Mesodermal cell (in vitro differentiated cells): ENCODE results near the gene MEN1. TPM values are rescaled to one million over a fixed set of nuclear protein-coding genes. Genes with fewer than 3 reads are reported as not detected.
A peak's percentile ranks its signal among the peaks of the same experiment; 100 is the strongest.

ENCODE experiments used
- H3K27ac ChIP-seq: 2 replicates; pipeline ENCODE4 v1.7.0; 2013; ENCODE audit warnings: mild to moderate bottlenecking, low read depth, low read length, moderate library complexity; ENCODE audit not compliant: severe bottlenecking
- H3K36me3 ChIP-seq: 2 replicates; pipeline ENCODE4 v1.7.1; 2013; ENCODE audit warnings: mild to moderate bottlenecking, low read length, moderate library complexity; ENCODE audit not compliant: control insufficient read depth, insufficient read depth
- H3K4me1 ChIP-seq: one replicate; pipeline ENCODE4 v1.7.1; 2013; ENCODE audit warnings: mild to moderate bottlenecking, low read length; ENCODE audit not compliant: insufficient read depth, control insufficient read depth, poor library complexity, severe bottlenecking
- H3K4me3 ChIP-seq: 2 replicates; pipeline ENCODE4 v1.7.0; 2013; ENCODE audit warnings: low read length, control low read depth, mild to moderate bottlenecking; ENCODE audit not compliant: insufficient read depth, poor library complexity, severe bottlenecking; ENCODE audit errors: extremely low read depth
- H3K9me3 ChIP-seq: 2 replicates; pipeline ENCODE4 v1.7.1; 2013; ENCODE audit warnings: mild to moderate bottlenecking, low read length, moderate library complexity; ENCODE audit not compliant: control insufficient read depth
- WGBS, 2 experiments: methylation state at CpG; one replicate each; pipeline ENCODE4 v1.1.5; 2013; ENCODE audit warnings: missing lambda C conversion rate in 2 of 2; ENCODE audit not compliant: insufficient coverage in 2 of 2; 5-methylcytosine and 5-hydroxymethylcytosine counted together
- polyA plus RNA-seq, 2 experiments: library from polyadenylated mRNA; stranded (reverse); fragments of 50-300 nt; gene quantifications; one replicate each; pipeline ENCODE4 v1.2.3, GENCODE V29; 2013

MEN1 gene
- 50.2 TPM for polyA plus RNA-seq (2013, experiment 1 of 2)
- polyA plus RNA-seq (2013, experiment 2 of 2) = 42.8 TPM

- Histone ChIP-seq H3K36me3 (peaks cover 33% of the 10 kb centered on the region), H3K4me3 (peak within 1 kb of the TSS; percentile 99), H3K27ac (no peak within 1 kb of the TSS), H3K9me3 (no peaks in the 10 kb centered on the region), H3K4me1 (peaks cover 3% of the 10 kb centered on the region)
- WGBS, 2 experiments = 0 to 1% methylated on average over 32 to 41 of the region's 46 CpGs
Measured at GRCh38 chr11:64810271-64810890, at the start of gene MEN1. Gene MEN1 (minus strand): TSS chr11:64810551. CDS start chr11:64810109, 442 bp downstream.

- Histone ChIP-seq H3K4me3 (no peak overlapping the region), H3K9me3 (no peaks in the 10 kb centered on the region), H3K4me1 (peaks cover 62% of the 10 kb centered on the region), H3K27ac (no peak overlapping the region), H3K36me3 (peaks cover 63% of the 10 kb centered on the region)
- WGBS, 2 experiments = 96 to 98% methylated on average over 23 to 33 of the region's 33 CpGs
Measured at GRCh38 chr11:64859542-64860414, 49.4 kb upstream of the MEN1 start.

GRCh38 chr11:64858467-64859263 lies 48.3 kb upstream of the MEN1 start:
- H3K9me3 ChIP-seq = no peaks in the 10 kb centered on the region
- H3K4me1 ChIP-seq = peaks cover 62% of the 10 kb centered on the region
- H3K36me3 ChIP-seq = peaks cover 71% of the 10 kb centered on the region
- H3K4me3 ChIP-seq = no peak overlapping the region
- no peak overlapping the region for H3K27ac ChIP-seq
- 92 to 93% methylated on average over 14 to 18 of the region's 19 CpGs for WGBS, 2 experiments

GRCh38 chr11:64857485-64857884 lies 47.1 kb upstream of the MEN1 start:
- H3K36me3 ChIP-seq = peaks cover 77% of the 10 kb centered on the region
- H3K27ac ChIP-seq = no peak overlapping the region
- no peak overlapping the region for H3K4me3 ChIP-seq
- H3K9me3 ChIP-seq = no peaks in the 10 kb centered on the region
- 98 to 100% methylated on average over 5 to 6 of the region's 6 CpGs for WGBS, 2 experiments
- H3K4me1 ChIP-seq = peaks cover 59% of the 10 kb centered on the region

GRCh38 chr11:64856382-64857227 lies 46.3 kb upstream of the MEN1 start:
- H3K36me3 ChIP-seq = peaks cover 72% of the 10 kb centered on the region
- H3K27ac ChIP-seq = peak overlapping the region; percentile 89
- H3K4me3 ChIP-seq = no peak overlapping the region
- peaks cover 60% of the 10 kb centered on the region for H3K4me1 ChIP-seq
- 87% methylated on average over 10 to 19 of the region's 20 CpGs for WGBS, 2 experiments
- H3K9me3 ChIP-seq = no peaks in the 10 kb centered on the region

- H3K4me1 ChIP-seq = peaks cover 61% of the 10 kb centered on the region
- H3K4me3 ChIP-seq = no peak overlapping the region
Measured at GRCh38 chr11:64855596-64856304, 45.4 kb upstream of the MEN1 start.

GRCh38 chr11:64854534-64855502 lies 44.5 kb upstream of the MEN1 start:
- Histone ChIP-seq H3K27ac (peak overlapping the region; percentile 89), H3K4me3 (no peak overlapping the region), H3K36me3 (peaks cover 61% of the 10 kb centered on the region), H3K4me1 (peaks cover 59% of the 10 kb centered on the region), H3K9me3 (no peaks in the 10 kb centered on the region)
- WGBS, 2 experiments = 96 to 97% methylated on average over 28 to 37 of the region's 45 CpGs

More at GRCh38 chr11:64855596-64856304, 45.4 kb upstream of the MEN1 start:
- H3K27ac ChIP-seq = peak overlapping the region; percentile 89
- WGBS, 2 experiments = 89 to 95% methylated on average over 9 to 13 of the region's 22 CpGs
- H3K36me3 ChIP-seq = peaks cover 66% of the 10 kb centered on the region
- no peaks in the 10 kb centered on the region for H3K9me3 ChIP-seq

- H3K9me3 ChIP-seq = no peaks in the 10 kb centered on the region
- peak overlapping the region; percentile 89 for H3K27ac ChIP-seq
- H3K36me3 ChIP-seq = peaks cover 55% of the 10 kb centered on the region
- no peak overlapping the region for H3K4me3 ChIP-seq
- 96 to 97% methylated on average over 23 to 24 of the region's 25 CpGs for WGBS, 2 experiments
- H3K4me1 ChIP-seq = peaks cover 54% of the 10 kb centered on the region
Measured at GRCh38 chr11:64854157-64854533, 43.8 kb upstream of the MEN1 start.

- H3K9me3 ChIP-seq = no peaks in the 10 kb centered on the region
- no peak overlapping the region for H3K27ac ChIP-seq
- no peak overlapping the region for H3K4me3 ChIP-seq
- H3K36me3 ChIP-seq = peaks cover 51% of the 10 kb centered on the region
- peaks cover 54% of the 10 kb centered on the region for H3K4me1 ChIP-seq
- 89 to 92% methylated on average over 23 to 27 of the region's 27 CpGs for WGBS, 2 experiments
Measured at GRCh38 chr11:64853709-64854108, 43.4 kb upstream of the MEN1 start.
